RWPE2 (cell line): Measurements from ENCODE around the gene B3GLCT.
A peak's percentile ranks its signal among the peaks of the same experiment; 100 is the strongest.

Experiments used
- ATAC-seq: fragments of 200-7000 bp; cut with Tn5 transposase; 3 replicates; pipeline ENCODE4 v1.9.1; 2021; ENCODE audit warnings: low read depth
- DNase-seq: peaks from one replicate; pipeline ENCODE4 v3.0.0-alpha.2; 2020; ENCODE audit warnings: low spot score
- H3K27ac ChIP-seq: fragments of 450-650 bp; 2 replicates; pipeline ENCODE4 v1.5.1; 2017; ENCODE audit warnings: mild to moderate bottlenecking; ENCODE audit not compliant: poor library complexity, severe bottlenecking
- H3K27me3 ChIP-seq: fragments of 250-450 bp; sonication (Bioruptor Pico); 2 replicates; pipeline ENCODE4 v1.5.1; 2021; ENCODE audit warnings: mild to moderate bottlenecking, moderate library complexity; ENCODE audit not compliant: insufficient read depth, poor library complexity, severe bottlenecking
- H3K36me3 ChIP-seq: fragments of 250-450 bp; sonication (Bioruptor Pico); 2 replicates; pipeline ENCODE4 v1.5.1; 2020; ENCODE audit warnings: low read depth, mild to moderate bottlenecking, moderate library complexity
- H3K4me1 ChIP-seq: fragments of 250-450 bp; sonication (Bioruptor Pico); 2 replicates; pipeline ENCODE4 v1.5.1; 2021; ENCODE audit warnings: mild to moderate bottlenecking, moderate library complexity; ENCODE audit not compliant: insufficient read depth, poor library complexity, severe bottlenecking
- H3K4me3 ChIP-seq: fragments of 250-450 bp; sonication (Bioruptor Pico); 2 replicates; pipeline ENCODE4 v1.5.1; 2021; ENCODE audit warnings: mild to moderate bottlenecking, moderate library complexity; ENCODE audit not compliant: severe bottlenecking
- H3K9me3 ChIP-seq: fragments of 250-450 bp; sonication (Bioruptor Pico); 2 replicates; pipeline ENCODE4 v1.5.1; 2021; ENCODE audit warnings: mild to moderate bottlenecking, moderate library complexity; ENCODE audit not compliant: severe bottlenecking
- CTCF ChIP-seq: fragments of 450-650 bp; IDR thresholded peaks from one replicate; pipeline ENCODE4 v1.5.1; 2017; ENCODE audit warnings: mild to moderate bottlenecking, moderate library complexity; ENCODE audit not compliant: poor library complexity, severe bottlenecking

Gene B3GLCT

GRCh38 chr13:31166591-31166990 is 33.2 kb upstream of the B3GLCT start:
- Histone ChIP-seq H3K27me3 (no peaks in the 10 kb centered on the region), H3K4me3 (no peak overlapping the region), H3K36me3 (no peaks in the 10 kb centered on the region), H3K27ac (no peak overlapping the region), H3K9me3 (no peaks in the 10 kb centered on the region), H3K4me1 (peaks cover 8% of the 10 kb centered on the region)
- DNase-seq (no peak), ATAC-seq (peak; percentile 47)
- no peak for TF ChIP-seq CTCF

- DNase-seq (no peak), ATAC-seq (no peak)
- no peak overlapping the region for H3K27ac ChIP-seq
- TF ChIP-seq CTCF: no peak
- peaks cover 16% of the 10 kb centered on the region for H3K4me1 ChIP-seq
- H3K36me3 ChIP-seq: no peaks in the 10 kb centered on the region
- no peaks in the 10 kb centered on the region for H3K9me3 ChIP-seq
- no peaks in the 10 kb centered on the region for H3K27me3 ChIP-seq
- H3K4me3 ChIP-seq: no peak overlapping the region
Observed at GRCh38 chr13:31167490-31167889, 32.3 kb upstream of the B3GLCT start.

- H3K9me3 ChIP-seq: no peaks in the 10 kb centered on the region
- no peak for ATAC-seq
- no peak overlapping the region for H3K4me3 ChIP-seq
- no peaks in the 10 kb centered on the region for H3K36me3 ChIP-seq
- no peak for TF ChIP-seq CTCF
- peaks cover 21% of the 10 kb centered on the region for H3K4me1 ChIP-seq
- DNase-seq: no peak
- H3K27ac ChIP-seq: no peak overlapping the region
- no peaks in the 10 kb centered on the region for H3K27me3 ChIP-seq
Observed at GRCh38 chr13:31168166-31168565, 31.6 kb upstream of the B3GLCT start.

GRCh38 chr13:31168736-31169135 is 31.0 kb upstream of the B3GLCT start:
- Histone ChIP-seq H3K27ac (no peak overlapping the region), H3K4me1 (peaks cover 24% of the 10 kb centered on the region), H3K36me3 (no peaks in the 10 kb centered on the region), H3K9me3 (no peaks in the 10 kb centered on the region), H3K27me3 (no peaks in the 10 kb centered on the region), H3K4me3 (no peak overlapping the region)
- no peak for ATAC-seq
- no peak for DNase-seq
- TF ChIP-seq CTCF: no peak

GRCh38 chr13:31172001-31172400 is 27.8 kb upstream of the B3GLCT start:
- Histone ChIP-seq H3K27me3 (no peaks in the 10 kb centered on the region), H3K4me1 (peaks cover 21% of the 10 kb centered on the region), H3K27ac (peak overlapping the region; percentile 81), H3K4me3 (no peak overlapping the region), H3K9me3 (no peaks in the 10 kb centered on the region), H3K36me3 (no peaks in the 10 kb centered on the region)
- no peak for TF ChIP-seq CTCF
- peak; percentile 78 for ATAC-seq
- no peak for DNase-seq
